ENCODE measurements around the gene MERTK. TPM values are rescaled to one million over a fixed set of nuclear protein-coding genes. Genes with fewer than 3 reads are reported as not detected.

Gene MERTK
- total and polyA plus RNA-seq, 4 donors, result 9.6 to 61.3 (median 24.2) TPM

GRCh38 chr2:111896024-111896423 lies 2.4 kb upstream of the MERTK start:
- no peak overlapping the region for H3K4me3 ChIP-seq (ENCODE audit: low read length in 2 of 2)
- DNase-seq (peak in 1 of 2 donors; percentile 51), ATAC-seq (ENCODE audit: low FRiP score) (no peak)
- no peak overlapping the region for H3K27ac ChIP-seq (ENCODE audit: low read depth in 1 of 2, low read length in 2 of 2)
- 74 to 82% methylated on average over 3 of the region's 3 CpGs for WGBS, 2 donors
- intact Hi-C loops (cut with DNase I), result loop anchor here (5.0 kb wide), 2 partner anchors 81 to 136 kb away; no protein-coding TSS in a partner anchor
- no peaks in the 10 kb centered on the region for H3K4me1 ChIP-seq (ENCODE audit: control insufficient read depth in 1 of 2, insufficient read depth in 2 of 2, low read length in 2 of 2)
- no peaks in the 10 kb centered on the region for H3K9me3 ChIP-seq (ENCODE audit: control insufficient read depth, low read length)
- no peaks in the 10 kb centered on the region for H3K36me3 ChIP-seq (ENCODE audit: control insufficient read depth in 1 of 2, insufficient read depth in 2 of 2, low read length in 1 of 2)
- H3K27me3 ChIP-seq (ENCODE audit: control insufficient read depth in 1 of 2, insufficient read depth in 2 of 2, low read length in 1 of 2), result no peaks in the 10 kb centered on the region

- Histone ChIP-seq H3K27me3 (ENCODE audit: control insufficient read depth in 1 of 2, insufficient read depth in 2 of 2, low read length in 1 of 2) (no peaks in the 10 kb centered on the region), H3K4me3 (ENCODE audit: low read length in 2 of 2) (no peak overlapping the region), H3K27ac (ENCODE audit: low read depth in 1 of 2, low read length in 2 of 2) (peak overlapping the region in 1 of 2 donors; percentile 6), H3K4me1 (ENCODE audit: control insufficient read depth in 1 of 2, insufficient read depth in 2 of 2, low read length in 2 of 2) (no peaks in the 10 kb centered on the region), H3K9me3 (ENCODE audit: control insufficient read depth, low read length) (no peaks in the 10 kb centered on the region), H3K36me3 (ENCODE audit: control insufficient read depth in 1 of 2, insufficient read depth in 2 of 2, low read length in 1 of 2) (no peaks in the 10 kb centered on the region)
- ATAC-seq (ENCODE audit: low FRiP score) (no peak), DNase-seq (no peak)
- 93 to 94% methylated on average over 6 of the region's 6 CpGs for WGBS, 2 donors
- intact Hi-C loops (cut with DNase I), result loop anchor here (5.0 kb wide), 2 partner anchors 81 to 136 kb away; no protein-coding TSS in a partner anchor
Measured at GRCh38 chr2:111896576-111896975, 1.8 kb upstream of the MERTK start.

GRCh38 chr2:111897630-111897923 lies 830 bp upstream of the MERTK start:
- 1 to 2% methylated on average over 7 of the region's 7 CpGs for whole genome bisulfite sequencing, 2 donors
- no peak for DNase-seq
- Histone ChIP-seq H3K36me3 (ENCODE audit: control insufficient read depth in 1 of 2, insufficient read depth in 2 of 2, low read length in 1 of 2) (no peaks in the 10 kb centered on the region), H3K27ac (ENCODE audit: low read depth in 1 of 2, low read length in 2 of 2) (peak overlapping the region; percentile 3 to 93), H3K4me1 (ENCODE audit: control insufficient read depth in 1 of 2, insufficient read depth in 2 of 2, low read length in 2 of 2) (no peaks in the 10 kb centered on the region), H3K4me3 (ENCODE audit: low read length in 2 of 2) (peak overlapping the region; percentile 24 to 39), H3K9me3 (ENCODE audit: control insufficient read depth, low read length) (no peaks in the 10 kb centered on the region), H3K27me3 (ENCODE audit: control insufficient read depth in 1 of 2, insufficient read depth in 2 of 2, low read length in 1 of 2) (no peaks in the 10 kb centered on the region)
- intact Hi-C loops (cut with DNase I), result loop anchor here (5.0 kb wide), 2 partner anchors 80 to 135 kb away; no protein-coding TSS in a partner anchor
- ATAC-seq (ENCODE audit: low FRiP score), result no peak

- H3K4me3 ChIP-seq (ENCODE audit: low read length in 2 of 2), result peak overlapping the region; percentile 50 to 96
- WGBS, 2 donors, result 1% methylated on average over 66 to 70 of the region's 70 CpGs
- no peaks in the 10 kb centered on the region for H3K36me3 ChIP-seq (ENCODE audit: control insufficient read depth in 1 of 2, insufficient read depth in 2 of 2, low read length in 1 of 2)
- no peaks in the 10 kb centered on the region for H3K9me3 ChIP-seq (ENCODE audit: control insufficient read depth, low read length)
- DNase-seq (peak in 1 of 2 donors; percentile 85), ATAC-seq (ENCODE audit: low FRiP score) (peak; percentile 34)
- no peaks in the 10 kb centered on the region for H3K27me3 ChIP-seq (ENCODE audit: control insufficient read depth in 1 of 2, insufficient read depth in 2 of 2, low read length in 1 of 2)
- intact Hi-C loops (cut with DNase I), result loop anchor here (2.0 to 5.0 kb wide), 4 partner anchors 74 to 156 kb away; partner anchors contain the start of gene TMEM87B (in 1 of the 2)
- H3K27ac ChIP-seq (ENCODE audit: low read depth in 1 of 2, low read length in 2 of 2), result peak overlapping the region; percentile 56 to 73
- no peaks in the 10 kb centered on the region for H3K4me1 ChIP-seq (ENCODE audit: control insufficient read depth in 1 of 2, insufficient read depth in 2 of 2, low read length in 2 of 2)
Measured at GRCh38 chr2:111898703-111899514, 502 bp downstream of the MERTK start.

GRCh38 chr2:111900859-111901258 lies 2.5 kb downstream of the MERTK start:
- H3K4me1 ChIP-seq (ENCODE audit: control insufficient read depth in 1 of 2, insufficient read depth in 2 of 2, low read length in 2 of 2), result peaks cover 0 to under 1% of the 10 kb centered on the region in 2 donors
- peak overlapping the region in 1 of 2 donors; percentile 36 for H3K27ac ChIP-seq (ENCODE audit: low read depth in 1 of 2, low read length in 2 of 2)

GRCh38 chr2:111903516-111903915 lies 5.1 kb downstream of the MERTK start:
- 59 to 67% methylated on average over 3 of the region's 3 CpGs for WGBS, 2 donors
- no peaks in the 10 kb centered on the region for H3K9me3 ChIP-seq (ENCODE audit: control insufficient read depth, low read length)
- intact Hi-C loops (cut with DNase I), result loop anchor here (5.0 to 10.0 kb wide), 2 partner anchors 44 to 51 kb away; no protein-coding TSS in a partner anchor
- peak overlapping the region in 1 of 2 donors; percentile 41 for H3K27ac ChIP-seq (ENCODE audit: low read depth in 1 of 2, low read length in 2 of 2)
- peaks cover 3 to 5% of the 10 kb centered on the region in 2 donors for H3K4me1 ChIP-seq (ENCODE audit: control insufficient read depth in 1 of 2, insufficient read depth in 2 of 2, low read length in 2 of 2)
- no peaks in the 10 kb centered on the region for H3K36me3 ChIP-seq (ENCODE audit: control insufficient read depth in 1 of 2, insufficient read depth in 2 of 2, low read length in 1 of 2)
- H3K4me3 ChIP-seq (ENCODE audit: low read length in 2 of 2), result no peak overlapping the region
- no peak for DNase-seq
- ATAC-seq (ENCODE audit: low FRiP score), result no peak
- no peaks in the 10 kb centered on the region for H3K27me3 ChIP-seq (ENCODE audit: control insufficient read depth in 1 of 2, insufficient read depth in 2 of 2, low read length in 1 of 2)

More at GRCh38 chr2:111900859-111901258, 2.5 kb downstream of the MERTK start:
- intact Hi-C loops (cut with DNase I), result loop anchor here (5.0 to 10.0 kb wide), 2 partner anchors 46 to 54 kb away; no protein-coding TSS in a partner anchor
- 2% methylated on average over 3 of the region's 3 CpGs for WGBS, 2 donors
- H3K9me3 ChIP-seq (ENCODE audit: control insufficient read depth, low read length), result no peaks in the 10 kb centered on the region
- ATAC-seq (ENCODE audit: low FRiP score), result no peak
- DNase-seq, result no peak
- H3K36me3 ChIP-seq (ENCODE audit: control insufficient read depth in 1 of 2, insufficient read depth in 2 of 2, low read length in 1 of 2), result no peaks in the 10 kb centered on the region
- H3K27me3 ChIP-seq (ENCODE audit: control insufficient read depth in 1 of 2, insufficient read depth in 2 of 2, low read length in 1 of 2), result no peaks in the 10 kb centered on the region
- no peak overlapping the region for H3K4me3 ChIP-seq (ENCODE audit: low read length in 2 of 2)

- Histone ChIP-seq H3K4me1 (ENCODE audit: control insufficient read depth in 1 of 2, insufficient read depth in 2 of 2, low read length in 2 of 2) (peaks cover 3 to 5% of the 10 kb centered on the region in 2 donors), H3K9me3 (ENCODE audit: control insufficient read depth, low read length) (no peaks in the 10 kb centered on the region), H3K4me3 (ENCODE audit: low read length in 2 of 2) (no peak overlapping the region), H3K27me3 (ENCODE audit: control insufficient read depth in 1 of 2, insufficient read depth in 2 of 2, low read length in 1 of 2) (no peaks in the 10 kb centered on the region), H3K36me3 (ENCODE audit: control insufficient read depth in 1 of 2, insufficient read depth in 2 of 2, low read length in 1 of 2) (no peaks in the 10 kb centered on the region), H3K27ac (ENCODE audit: low read depth in 1 of 2, low read length in 2 of 2) (peak overlapping the region in 1 of 2 donors; percentile 86)
- WGBS, 2 donors, result 93 to 96% methylated on average over 5 of the region's 5 CpGs
- intact Hi-C loops (cut with DNase I), result loop anchor here (5.0 to 10.0 kb wide), 2 partner anchors 43 to 51 kb away; no protein-coding TSS in a partner anchor
- DNase-seq (no peak), ATAC-seq (ENCODE audit: low FRiP score) (no peak)
Measured at GRCh38 chr2:111903930-111904439, 5.6 kb downstream of the MERTK start.

- ATAC-seq (ENCODE audit: low FRiP score), result no peak
- no peak for DNase-seq
- intact Hi-C loops (cut with DNase I), result loop anchor here (5.0 to 10.0 kb wide), 2 partner anchors 42 to 50 kb away; no protein-coding TSS in a partner anchor
- Histone ChIP-seq H3K9me3 (ENCODE audit: control insufficient read depth, low read length) (no peaks in the 10 kb centered on the region), H3K4me3 (ENCODE audit: low read length in 2 of 2) (no peak overlapping the region), H3K4me1 (ENCODE audit: control insufficient read depth in 1 of 2, insufficient read depth in 2 of 2, low read length in 2 of 2) (peaks cover 3 to 5% of the 10 kb centered on the region in 2 donors), H3K27ac (ENCODE audit: low read depth in 1 of 2, low read length in 2 of 2) (peak overlapping the region; percentile 25 to 86), H3K27me3 (ENCODE audit: control insufficient read depth in 1 of 2, insufficient read depth in 2 of 2, low read length in 1 of 2) (no peaks in the 10 kb centered on the region), H3K36me3 (ENCODE audit: control insufficient read depth in 1 of 2, insufficient read depth in 2 of 2, low read length in 1 of 2) (no peaks in the 10 kb centered on the region)
- 45 to 47% methylated on average over 10 of the region's 10 CpGs for WGBS, 2 donors
Measured at GRCh38 chr2:111904726-111905474, 6.5 kb downstream of the MERTK start.
